DND-41 (cell line): ENCODE data around the gene DNAJC21.

Experiments
- EZH2 ChIP-seq: IDR thresholded peaks from 3 replicates; pipeline ENCODE4 v1.6.1; 2012; ENCODE audit warnings: borderline replicate concordance, low read depth, mild to moderate bottlenecking, moderate library complexity, low read length, inconsistent platforms; ENCODE audit not compliant: severe bottlenecking
- TF ChIP-seq, protein P1 (sequence below): IDR thresholded peaks from 2 replicates; pipeline ENCODE4 v1.5.1; 2012; ENCODE audit warnings: borderline replicate concordance, low read length, moderate library complexity, mild to moderate bottlenecking; ENCODE audit not compliant: poor library complexity, severe bottlenecking; ENCODE audit errors: extremely low read depth

DNA sequence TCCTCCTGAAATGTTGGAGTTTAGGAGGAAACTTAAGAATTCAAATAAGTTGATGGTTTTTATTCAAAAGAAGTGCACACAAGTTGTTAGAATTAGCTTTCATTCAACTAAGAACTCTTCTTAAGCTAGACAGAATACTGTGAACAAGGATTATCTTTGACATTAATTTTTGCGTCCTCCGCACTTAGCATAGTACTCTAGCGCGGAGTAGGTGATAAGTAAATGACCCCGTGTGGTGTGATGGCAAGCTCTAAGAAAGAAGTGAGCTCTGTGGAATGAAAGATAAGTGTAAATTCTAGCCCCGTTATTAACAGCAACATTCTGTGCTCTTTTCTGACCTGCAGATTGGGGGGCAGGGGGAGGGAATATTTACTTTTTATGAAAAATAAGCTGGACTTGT, 12.8 kb upstream of the DNAJC21 start:
- TF ChIP-seq, protein P1, sequence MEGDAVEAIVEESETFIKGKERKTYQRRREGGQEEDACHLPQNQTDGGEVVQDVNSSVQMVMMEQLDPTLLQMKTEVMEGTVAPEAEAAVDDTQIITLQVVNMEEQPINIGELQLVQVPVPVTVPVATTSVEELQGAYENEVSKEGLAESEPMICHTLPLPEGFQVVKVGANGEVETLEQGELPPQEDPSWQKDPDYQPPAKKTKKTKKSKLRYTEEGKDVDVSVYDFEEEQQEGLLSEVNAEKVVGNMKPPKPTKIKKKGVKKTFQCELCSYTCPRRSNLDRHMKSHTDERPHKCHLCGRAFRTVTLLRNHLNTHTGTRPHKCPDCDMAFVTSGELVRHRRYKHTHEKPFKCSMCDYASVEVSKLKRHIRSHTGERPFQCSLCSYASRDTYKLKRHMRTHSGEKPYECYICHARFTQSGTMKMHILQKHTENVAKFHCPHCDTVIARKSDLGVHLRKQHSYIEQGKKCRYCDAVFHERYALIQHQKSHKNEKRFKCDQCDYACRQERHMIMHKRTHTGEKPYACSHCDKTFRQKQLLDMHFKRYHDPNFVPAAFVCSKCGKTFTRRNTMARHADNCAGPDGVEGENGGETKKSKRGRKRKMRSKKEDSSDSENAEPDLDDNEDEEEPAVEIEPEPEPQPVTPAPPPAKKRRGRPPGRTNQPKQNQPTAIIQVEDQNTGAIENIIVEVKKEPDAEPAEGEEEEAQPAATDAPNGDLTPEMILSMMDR = no peak
- TF ChIP-seq EZH2 = no peak
